Peyer's patch (tissue), 4 donors: ENCODE measurements around the gene POP5.

Source experiments
- CTCF ChIP-seq, 6 experiments: fragments of 450-650 bp in 4 of 6; fragments of 200-600 bp in 2 of 6; sonication (generic) in 1 of 6; IDR thresholded peaks; one replicate each; pipeline ENCODE4 v1.5.1; 2017 to 2019; ENCODE audit warnings: antibody characterized with exemption in 6 of 6, mild to moderate bottlenecking in 3 of 6, moderate library complexity in 1 of 6
- POLR2A ChIP-seq, 2 donors: fragments of 450-650 bp; IDR thresholded peaks; one replicate each; pipeline ENCODE4 v1.5.1; 2017; ENCODE audit warnings: antibody characterized with exemption in 2 of 2, mild to moderate bottlenecking in 2 of 2, moderate library complexity in 2 of 2

DNA sequence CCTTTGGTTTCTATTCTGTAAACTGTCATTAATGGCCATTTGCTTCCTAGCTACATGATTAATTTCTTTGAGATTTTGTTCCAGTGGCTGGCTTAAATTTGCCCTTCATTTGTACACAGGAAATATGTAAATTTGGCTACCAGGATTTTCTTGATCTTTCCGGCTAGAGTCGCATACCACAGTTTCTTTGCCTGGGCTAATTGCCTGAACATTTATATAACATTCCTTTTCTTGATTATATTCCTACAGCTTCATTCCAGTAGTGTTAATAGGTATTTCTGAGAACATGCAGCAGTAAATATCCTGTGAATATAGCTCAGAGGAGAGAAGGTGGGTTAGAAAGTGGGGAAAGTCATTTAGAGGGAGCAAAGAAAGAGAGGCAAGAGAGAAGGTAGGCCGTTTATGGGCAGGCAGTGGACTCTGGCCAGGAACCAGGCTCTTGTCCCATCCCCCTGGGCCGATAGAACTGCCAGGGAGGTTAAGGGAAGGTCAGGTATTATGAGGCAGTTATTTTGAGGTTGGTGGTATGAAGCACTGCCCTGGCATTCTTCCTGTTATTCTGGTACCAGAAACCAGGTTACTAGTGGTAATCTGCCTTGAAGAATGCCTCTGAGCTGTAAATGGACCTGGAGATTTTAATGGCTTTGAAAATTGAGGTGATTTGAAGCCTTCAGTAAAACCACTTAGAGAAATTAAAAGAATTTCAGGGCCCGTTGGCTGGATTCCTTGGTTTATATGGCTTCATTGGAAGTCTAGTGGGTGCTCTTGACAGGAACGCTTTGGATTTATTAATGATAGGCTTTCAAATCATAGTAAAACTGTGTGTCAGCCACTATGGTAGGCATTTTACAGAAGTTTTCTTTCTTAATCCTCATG lies 42.7 kb downstream of the POP5 start:
- no peak for TF ChIP-seq CTCF (IDR thresholded peaks at IDR 0.05)
- no peak for TF ChIP-seq POLR2A (IDR thresholded peaks at IDR 0.05)
